NT2/D1 (cell line): Measurements from ENCODE around the gene CAPN15.

Source experiments
- DNase-seq: peaks from one replicate; pipeline ENCODE4 v3.0.0-alpha.2; 2011; ENCODE audit warnings: low read depth, low spot score
- H3K27me3 ChIP-seq: 2 replicates; pipeline ENCODE4 v1.6.0; 2011; ENCODE audit warnings: mild to moderate bottlenecking; ENCODE audit not compliant: insufficient read length, insufficient read depth
- H3K36me3 ChIP-seq: 2 replicates; pipeline ENCODE4 v1.6.1; 2011; ENCODE audit warnings: mild to moderate bottlenecking, low read length, mixed read lengths; ENCODE audit not compliant: insufficient read depth, insufficient read length
- H3K4me1 ChIP-seq: 2 replicates; pipeline ENCODE4 v1.5.1; 2011; ENCODE audit not compliant: insufficient read depth, insufficient read length
- H3K4me3 ChIP-seq: 2 replicates; pipeline ENCODE4 v1.5.1; 2011; ENCODE audit warnings: low read depth; ENCODE audit not compliant: insufficient read length
- H3K9ac ChIP-seq: 2 replicates; pipeline ENCODE4 v1.6.0; 2011; ENCODE audit warnings: low read depth; ENCODE audit not compliant: insufficient read length
- H3K9me3 ChIP-seq: 2 replicates; pipeline ENCODE4 v1.5.1; 2011; ENCODE audit warnings: mild to moderate bottlenecking, low read length; ENCODE audit not compliant: insufficient read depth
- SUZ12 ChIP-seq: IDR thresholded peaks from 2 replicates; pipeline ENCODE4 v1.6.1; 2011; ENCODE audit not compliant: insufficient read length, insufficient read depth; ENCODE audit errors: extremely low read depth
- YY1 ChIP-seq: IDR thresholded peaks from 2 replicates; pipeline ENCODE4 v1.6.1; 2011; ENCODE audit not compliant: insufficient read length, insufficient read depth
- ZNF274 ChIP-seq: IDR thresholded peaks from 2 replicates; pipeline ENCODE4 v1.6.1; 2011; ENCODE audit warnings: mild to moderate bottlenecking, low read depth, low read length

Gene CAPN15

DNA sequence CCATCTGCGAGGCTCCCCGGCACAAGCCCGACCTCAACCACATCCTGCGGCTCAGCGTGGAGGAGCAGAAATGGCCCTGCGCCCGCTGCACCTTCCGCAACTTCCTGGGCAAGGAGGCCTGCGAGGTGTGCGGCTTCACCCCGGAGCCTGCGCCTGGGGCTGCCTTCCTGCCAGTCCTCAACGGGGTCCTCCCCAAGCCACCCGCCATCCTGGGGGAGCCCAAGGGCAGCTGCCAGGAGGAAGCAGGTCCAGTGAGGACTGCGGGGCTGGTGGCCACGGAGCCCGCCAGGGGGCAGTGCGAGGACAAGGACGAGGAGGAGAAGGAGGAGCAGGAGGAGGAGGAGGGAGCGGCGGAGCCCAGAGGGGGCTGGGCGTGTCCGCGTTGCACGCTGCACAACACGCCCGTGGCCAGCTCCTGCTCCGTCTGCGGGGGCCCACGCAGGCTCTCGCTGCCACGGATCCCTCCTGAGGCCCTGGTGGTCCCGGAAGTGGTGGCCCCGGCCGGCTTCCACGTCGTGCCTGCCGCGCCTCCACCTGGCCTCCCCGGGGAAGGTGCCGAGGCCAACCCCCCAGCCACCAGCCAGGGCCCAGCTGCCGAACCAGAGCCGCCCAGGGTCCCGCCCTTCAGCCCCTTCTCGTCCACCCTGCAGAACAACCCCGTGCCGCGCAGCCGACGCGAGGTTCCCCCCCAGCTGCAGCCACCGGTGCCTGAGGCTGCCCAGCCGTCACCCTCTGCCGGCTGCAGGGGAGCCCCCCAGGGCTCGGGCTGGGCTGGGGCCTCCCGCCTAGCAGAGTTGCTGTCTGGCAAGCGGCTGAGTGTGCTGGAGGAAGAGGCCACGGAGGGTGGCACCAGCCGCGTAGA lies 19.6 kb downstream of the CAPN15 start:
- no peaks in the 10 kb centered on the region for H3K9me3 ChIP-seq
- no peak for TF ChIP-seq ZNF274
- no peak for TF ChIP-seq SUZ12
- no peak for TF ChIP-seq YY1
- H3K4me3 ChIP-seq: no peak overlapping the region
- H3K36me3 ChIP-seq: peaks cover 51% of the 10 kb centered on the region
- DNase-seq: no peak
- H3K9ac ChIP-seq: no peak overlapping the region
- H3K27me3 ChIP-seq: no peaks in the 10 kb centered on the region
- H3K4me1 ChIP-seq: peaks cover 15% of the 10 kb centered on the region

DNA sequence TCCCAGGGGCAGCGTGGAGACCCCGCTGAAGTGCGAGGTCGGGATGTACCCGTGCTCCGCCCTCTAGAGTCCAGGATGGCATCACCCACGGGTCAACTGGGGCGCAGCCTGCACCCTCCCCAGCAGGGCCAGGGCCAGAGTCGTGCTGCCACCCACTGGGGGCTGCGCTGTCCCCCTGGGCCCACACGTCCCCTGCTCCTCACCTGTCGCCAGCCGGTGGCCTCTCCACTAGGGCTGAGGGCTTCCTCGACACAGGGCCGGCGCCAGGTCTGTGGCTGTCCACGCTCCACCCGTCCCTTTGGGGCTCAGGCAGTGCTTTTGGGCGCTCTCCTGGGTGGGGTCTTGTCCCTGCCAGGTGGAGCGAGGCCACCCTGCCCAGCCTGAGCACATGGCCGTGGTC lies 21.1 kb downstream of the CAPN15 start:
- Histone ChIP-seq H3K9ac (no peak overlapping the region), H3K36me3 (peaks cover 57% of the 10 kb centered on the region), H3K27me3 (no peaks in the 10 kb centered on the region), H3K4me1 (peaks cover 14% of the 10 kb centered on the region), H3K4me3 (no peak overlapping the region), H3K9me3 (no peaks in the 10 kb centered on the region)
- no peak for TF ChIP-seq YY1
- no peak for TF ChIP-seq ZNF274
- TF ChIP-seq SUZ12: no peak
- DNase-seq: no peak

DNA sequence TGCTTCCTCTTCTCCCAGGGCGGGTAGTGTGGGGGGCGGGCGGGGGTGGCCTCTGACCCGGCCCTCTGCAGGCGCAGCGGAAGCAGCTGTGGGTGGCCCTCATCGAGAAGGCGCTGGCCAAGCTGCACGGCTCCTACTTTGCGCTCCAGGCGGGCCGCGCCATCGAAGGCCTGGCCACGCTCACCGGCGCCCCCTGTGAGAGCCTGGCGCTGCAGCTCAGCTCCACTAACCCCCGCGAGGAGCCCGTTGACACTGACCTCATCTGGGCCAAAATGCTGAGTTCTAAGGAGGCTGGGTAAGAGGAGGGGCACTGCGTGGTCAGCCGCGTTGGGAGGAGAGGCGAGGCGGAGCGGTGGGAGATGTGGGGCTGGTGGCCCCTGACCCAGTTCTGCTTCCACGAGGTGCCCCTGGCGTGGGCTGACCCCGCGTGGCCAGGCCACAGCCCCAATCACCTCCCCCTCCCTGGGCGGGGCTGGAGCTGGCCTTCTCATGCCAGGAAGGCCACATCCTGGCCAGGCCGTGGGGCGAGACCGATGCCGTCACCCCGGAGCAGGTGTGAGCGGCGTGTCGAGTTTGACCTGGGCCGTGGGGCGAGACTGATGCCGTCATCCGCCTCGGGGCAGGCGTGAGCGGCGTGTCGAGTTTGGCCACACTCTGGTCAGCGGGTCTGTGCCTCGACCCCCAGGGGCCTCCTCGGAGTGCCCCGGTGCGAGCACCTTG lies 22.2 kb downstream of the CAPN15 start:
- TF ChIP-seq SUZ12: no peak
- TF ChIP-seq ZNF274: no peak
- TF ChIP-seq YY1: no peak
- peaks cover 12% of the 10 kb centered on the region for H3K4me1 ChIP-seq
- no peak for DNase-seq
- no peaks in the 10 kb centered on the region for H3K27me3 ChIP-seq
- no peak overlapping the region for H3K4me3 ChIP-seq
- no peaks in the 10 kb centered on the region for H3K9me3 ChIP-seq
- H3K36me3 ChIP-seq: peaks cover 63% of the 10 kb centered on the region
- H3K9ac ChIP-seq: no peak overlapping the region

DNA sequence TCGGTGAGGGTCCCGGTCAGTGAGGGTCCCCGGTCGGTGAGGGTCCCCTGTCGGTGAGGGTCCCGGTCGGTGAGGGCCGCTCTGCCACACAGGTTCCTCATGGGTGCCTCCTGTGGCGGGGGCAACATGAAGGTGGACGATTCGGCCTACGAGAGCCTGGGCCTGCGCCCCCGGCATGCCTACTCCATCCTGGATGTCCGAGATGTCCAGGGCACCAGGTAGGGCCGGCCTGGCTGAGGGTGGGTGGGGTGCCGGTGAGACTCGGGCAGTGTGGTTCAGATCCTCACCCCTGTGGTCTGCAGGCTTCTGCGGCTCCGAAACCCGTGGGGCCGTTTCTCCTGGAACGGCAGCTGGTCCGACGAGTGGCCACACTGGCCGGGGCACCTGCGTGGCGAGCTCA lies 23.7 kb downstream of the CAPN15 start:
- H3K36me3 ChIP-seq: peaks cover 70% of the 10 kb centered on the region

DNA sequence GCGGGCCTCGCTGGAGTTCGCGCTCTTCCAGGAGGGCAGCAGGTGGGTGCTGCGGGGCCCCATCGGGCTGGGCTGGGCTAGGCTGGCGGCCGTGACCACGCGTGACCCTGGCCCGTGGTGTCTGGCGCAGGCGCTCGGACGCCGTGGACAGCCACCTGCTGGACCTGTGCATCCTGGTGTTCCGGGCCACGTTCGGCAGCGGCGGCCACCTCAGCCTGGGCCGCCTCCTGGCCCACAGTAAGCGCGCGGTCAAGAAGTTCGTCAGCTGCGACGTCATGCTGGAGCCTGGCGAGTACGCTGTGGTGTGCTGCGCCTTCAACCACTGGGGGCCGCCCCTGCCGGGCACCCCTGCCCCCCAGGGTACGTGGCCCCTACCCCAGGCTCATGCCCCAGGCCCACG lies 24.7 kb downstream of the CAPN15 start:
- H3K9ac ChIP-seq: no peak overlapping the region
- peaks cover 67% of the 10 kb centered on the region for H3K36me3 ChIP-seq
- H3K4me3 ChIP-seq: no peak overlapping the region
- no peak for TF ChIP-seq SUZ12
- no peak for TF ChIP-seq YY1
- TF ChIP-seq ZNF274: no peak
- no peaks in the 10 kb centered on the region for H3K27me3 ChIP-seq
- peaks cover 10% of the 10 kb centered on the region for H3K4me1 ChIP-seq
- DNase-seq: no peak
- no peaks in the 10 kb centered on the region for H3K9me3 ChIP-seq

More for the DNA sequence above, 23.7 kb downstream of the CAPN15 start:
- DNase-seq: no peak
- H3K27me3 ChIP-seq: no peaks in the 10 kb centered on the region
- no peaks in the 10 kb centered on the region for H3K9me3 ChIP-seq
- no peak overlapping the region for H3K9ac ChIP-seq
- no peak overlapping the region for H3K4me3 ChIP-seq
- H3K4me1 ChIP-seq: peaks cover 17% of the 10 kb centered on the region
- no peak for TF ChIP-seq ZNF274
- TF ChIP-seq SUZ12: no peak
- no peak for TF ChIP-seq YY1

DNA sequence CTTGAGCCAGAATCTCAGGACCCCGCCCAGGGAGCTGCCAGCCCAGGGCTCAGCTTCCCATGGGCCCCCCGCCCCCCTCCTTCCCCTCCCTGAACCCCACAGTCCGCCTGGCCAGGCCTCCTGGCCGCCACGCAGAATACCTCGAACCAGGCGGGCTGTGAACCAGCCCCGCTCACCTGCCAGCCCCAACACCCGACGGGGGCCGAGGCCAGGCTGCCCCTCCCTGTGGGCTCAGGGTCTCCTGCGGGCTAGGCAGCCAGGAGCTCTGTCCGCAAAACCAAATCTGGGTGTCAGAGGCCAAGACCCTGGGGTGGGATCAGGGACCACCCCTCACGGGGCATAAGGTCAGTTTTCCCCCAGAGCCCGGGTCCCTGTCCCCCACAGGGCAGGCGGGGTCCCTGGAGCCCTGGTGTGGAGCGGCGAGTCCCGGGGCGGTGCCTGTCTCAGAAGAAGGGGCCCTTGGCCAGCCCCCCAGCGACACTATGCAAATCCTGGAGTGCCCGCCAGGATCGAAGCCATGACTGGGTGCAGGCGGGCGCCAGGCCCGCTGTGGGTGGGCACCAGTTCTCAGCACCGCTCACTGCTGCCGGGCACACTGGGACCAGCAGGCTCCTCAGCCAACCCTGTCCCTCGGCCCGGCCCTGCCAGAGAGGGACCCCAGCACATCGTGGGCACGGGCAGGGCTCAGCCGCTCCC lies 26.2 kb downstream of the CAPN15 start:
- no peaks in the 10 kb centered on the region for H3K9me3 ChIP-seq
- no peak overlapping the region for H3K9ac ChIP-seq
- H3K4me1 ChIP-seq: peaks cover 9% of the 10 kb centered on the region
- no peak for DNase-seq
- TF ChIP-seq ZNF274 (no peak), SUZ12 (no peak), YY1 (no peak)
- peaks cover 6% of the 10 kb centered on the region for H3K27me3 ChIP-seq
- H3K36me3 ChIP-seq: peaks cover 51% of the 10 kb centered on the region
- H3K4me3 ChIP-seq: no peak overlapping the region

DNA sequence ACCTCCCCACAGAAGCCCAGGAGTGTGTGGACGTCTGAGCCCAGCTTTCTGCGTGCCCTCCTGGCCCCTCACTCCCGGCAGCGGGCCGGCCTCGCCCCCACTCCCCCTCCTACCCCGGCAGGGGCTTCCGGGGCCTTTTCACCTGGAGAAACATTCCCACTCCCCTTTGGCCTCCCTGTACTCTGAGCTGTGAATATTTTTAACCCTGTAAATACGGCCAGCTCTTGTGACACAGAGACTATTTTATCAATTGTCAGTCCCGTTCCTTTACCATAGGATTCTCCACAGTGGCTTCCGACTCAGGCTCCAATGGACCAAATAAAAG lies 26.7 kb downstream of the CAPN15 start:
- DNase-seq: no peak
- Histone ChIP-seq H3K4me3 (no peak overlapping the region), H3K4me1 (peaks cover 10% of the 10 kb centered on the region), H3K9ac (no peak overlapping the region), H3K36me3 (peaks cover 47% of the 10 kb centered on the region), H3K27me3 (peaks cover 12% of the 10 kb centered on the region), H3K9me3 (no peaks in the 10 kb centered on the region)
- no peak for TF ChIP-seq YY1
- TF ChIP-seq SUZ12: no peak
- TF ChIP-seq ZNF274: no peak
